RKO (cell line): Measurements from ENCODE around the gene PAOX.

ENCODE experiments used
- DNase-seq: peaks from one replicate; pipeline ENCODE4 v3.0.0-alpha.2; 2016; ENCODE audit warnings: low spot score

PAOX gene

DNA sequence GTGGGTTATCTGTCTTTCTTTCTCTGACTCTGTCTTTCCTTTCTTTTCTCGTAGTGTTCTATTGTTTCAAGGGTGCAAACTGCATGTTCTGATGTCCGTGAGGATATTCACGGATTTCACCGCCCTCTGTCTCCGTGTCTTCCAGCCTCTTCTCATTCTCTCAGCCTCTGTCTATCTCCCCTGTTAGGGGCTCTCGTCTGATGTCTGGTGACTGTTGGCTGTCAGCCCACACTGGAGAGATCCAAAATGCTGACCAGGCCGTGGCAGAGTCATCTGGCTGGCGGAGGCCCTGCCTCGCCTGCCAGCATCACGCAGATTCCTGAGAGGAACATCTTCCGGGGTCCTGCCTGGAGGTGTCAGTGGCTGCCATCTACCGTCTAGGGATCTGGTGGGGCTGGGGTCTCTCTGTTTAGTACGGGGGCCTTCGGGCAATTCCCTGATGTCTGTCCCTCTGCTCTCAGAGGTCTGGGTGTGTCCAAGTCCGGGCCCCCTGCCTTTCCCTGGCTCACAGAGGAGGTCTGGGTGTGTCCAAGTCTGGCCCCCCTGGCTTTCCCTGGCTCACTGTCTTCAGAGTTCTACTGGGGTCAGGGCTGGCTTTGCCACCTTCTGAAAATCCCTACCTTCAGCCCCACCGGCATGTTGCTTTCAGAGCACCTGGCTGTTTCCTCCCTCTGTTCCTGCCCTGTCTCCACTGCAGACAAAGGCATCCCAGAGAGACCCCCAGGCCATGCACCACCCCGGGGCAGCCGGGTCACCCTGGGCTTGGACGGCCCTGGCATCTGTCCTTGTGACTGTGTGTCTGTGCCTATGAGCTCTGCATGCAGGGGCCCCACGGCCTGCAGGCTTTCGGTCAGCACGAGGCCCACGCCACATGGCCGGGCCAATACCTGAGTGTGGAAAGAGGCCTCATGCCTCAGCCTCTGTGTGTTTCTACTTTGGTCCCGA, 60.7 kb downstream of the PAOX start:
- no peak for DNase-seq

DNA sequence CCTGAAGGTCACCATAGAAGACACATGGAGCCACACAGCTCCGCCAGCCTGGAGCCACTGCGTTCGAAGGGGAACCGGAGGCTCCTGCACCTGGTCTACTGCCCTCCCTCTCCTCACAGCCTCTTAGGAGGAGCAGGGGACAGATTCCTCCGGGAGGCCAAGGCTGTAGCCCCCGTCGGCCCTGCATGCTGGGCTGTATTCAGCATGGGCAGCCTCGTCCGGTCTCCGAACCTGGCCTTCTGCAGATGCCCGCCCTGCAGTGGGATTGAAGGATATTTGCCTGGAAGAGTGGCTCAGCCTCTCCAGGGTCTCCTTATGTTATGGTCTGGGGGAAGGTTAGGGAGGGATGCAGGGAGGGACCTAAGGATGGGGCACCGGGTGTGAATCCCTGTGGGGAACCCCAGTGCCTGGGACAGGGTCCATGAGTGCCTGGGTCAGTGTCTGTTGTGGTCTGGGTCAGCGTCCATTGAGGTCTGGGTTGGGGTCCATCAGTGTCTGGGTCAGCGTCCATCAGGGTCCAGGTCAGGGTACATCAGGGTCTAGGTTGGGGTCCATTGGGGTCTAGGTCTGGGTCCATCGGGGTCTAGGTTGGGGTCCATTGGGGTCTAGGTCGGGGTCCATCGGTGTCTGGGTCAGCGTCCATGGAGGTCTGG, 61.7 kb downstream of the PAOX start:
- no peak for DNase-seq
